ENCODE measurements around the gene PSMB2. TPM values are rescaled to one million over a fixed set of nuclear protein-coding genes. Genes with fewer than 3 reads are reported as not detected.

Gene PSMB2
- total RNA-seq, 1 donor from 2014 or later = 54.5 TPM

DNA sequence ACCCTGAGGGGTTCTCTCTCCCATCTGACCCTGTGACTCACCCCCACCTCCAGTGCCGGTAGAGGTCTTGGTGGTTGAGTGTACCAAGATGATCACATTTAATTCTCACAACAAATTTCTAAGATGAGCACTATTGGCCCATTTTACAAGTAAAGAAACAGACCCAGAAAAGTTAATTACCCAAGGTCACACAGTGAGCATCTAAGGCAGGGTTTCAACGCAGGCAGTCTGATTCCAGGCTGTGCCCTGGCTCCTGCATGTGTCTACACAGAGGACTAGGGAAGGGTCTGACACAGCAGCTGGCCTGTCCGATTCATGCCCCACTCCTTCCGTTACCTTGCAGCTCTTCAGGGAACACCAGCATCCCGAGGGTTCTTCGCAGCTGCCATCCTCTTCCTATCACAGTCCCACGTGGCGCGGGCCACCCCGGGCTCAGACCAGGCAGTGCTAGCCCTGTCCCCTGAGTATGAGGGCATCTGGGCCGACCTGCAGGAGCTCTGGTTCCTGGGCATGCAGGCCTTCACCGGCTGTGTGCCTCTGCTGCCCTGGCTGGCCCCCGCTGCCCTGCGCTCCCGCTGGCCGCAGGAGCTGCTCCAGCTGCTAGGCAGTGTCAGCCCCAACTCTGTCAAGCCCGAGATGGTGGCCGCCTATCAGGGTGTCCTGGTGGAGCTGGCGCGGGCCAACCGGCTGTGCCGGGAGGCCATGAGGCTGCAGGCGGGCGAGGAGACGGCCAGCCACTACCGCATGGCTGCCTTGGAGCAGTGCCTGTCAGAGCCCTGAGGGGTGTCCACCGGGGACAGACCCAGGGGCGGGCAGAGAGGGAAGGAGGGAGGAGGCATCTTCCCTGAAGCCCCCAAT is 76.2 kb downstream of the PSMB2 start:
- no peaks in the 10 kb centered on the region for H3K9me3 Mint-ChIP-seq
- intact Hi-C loops (cut with micrococcal nuclease) = loop anchor here (1.0 to 10.0 kb wide), 2 partner anchors 114 to 710 kb away; partner anchors contain the start of gene SMIM12
- H3K4me3 Mint-ChIP-seq = no peak overlapping the region
- no peak for DNase-seq
- H3K4me1 Mint-ChIP-seq = no peaks in the 10 kb centered on the region
- POLR2A ChIA-PET = interaction anchor here (1.0 kb wide), 1 partner anchor 114 kb away, joined by 3 read pairs; no protein-coding TSS in a partner anchor
- H3K36me3 Mint-ChIP-seq (ENCODE audit: low read depth) = peaks cover 20% of the 10 kb centered on the region
- CTCF ChIA-PET = interaction anchor here (0.6 to 5.9 kb wide), 14 partner anchors 9 to 218 kb away, joined by 3 to 101 read pairs (median 5); partner anchors contain the start of gene CLSPN
- H3K27ac Mint-ChIP-seq = no peak overlapping the region
- TF ChIP-seq, protein P1, sequence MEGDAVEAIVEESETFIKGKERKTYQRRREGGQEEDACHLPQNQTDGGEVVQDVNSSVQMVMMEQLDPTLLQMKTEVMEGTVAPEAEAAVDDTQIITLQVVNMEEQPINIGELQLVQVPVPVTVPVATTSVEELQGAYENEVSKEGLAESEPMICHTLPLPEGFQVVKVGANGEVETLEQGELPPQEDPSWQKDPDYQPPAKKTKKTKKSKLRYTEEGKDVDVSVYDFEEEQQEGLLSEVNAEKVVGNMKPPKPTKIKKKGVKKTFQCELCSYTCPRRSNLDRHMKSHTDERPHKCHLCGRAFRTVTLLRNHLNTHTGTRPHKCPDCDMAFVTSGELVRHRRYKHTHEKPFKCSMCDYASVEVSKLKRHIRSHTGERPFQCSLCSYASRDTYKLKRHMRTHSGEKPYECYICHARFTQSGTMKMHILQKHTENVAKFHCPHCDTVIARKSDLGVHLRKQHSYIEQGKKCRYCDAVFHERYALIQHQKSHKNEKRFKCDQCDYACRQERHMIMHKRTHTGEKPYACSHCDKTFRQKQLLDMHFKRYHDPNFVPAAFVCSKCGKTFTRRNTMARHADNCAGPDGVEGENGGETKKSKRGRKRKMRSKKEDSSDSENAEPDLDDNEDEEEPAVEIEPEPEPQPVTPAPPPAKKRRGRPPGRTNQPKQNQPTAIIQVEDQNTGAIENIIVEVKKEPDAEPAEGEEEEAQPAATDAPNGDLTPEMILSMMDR (IDR thresholded peaks at IDR 0.05) = no peak
- no peaks in the 10 kb centered on the region for H3K27me3 Mint-ChIP-seq
- ATAC-seq (ENCODE audit: low read depth) = no peak

DNA sequence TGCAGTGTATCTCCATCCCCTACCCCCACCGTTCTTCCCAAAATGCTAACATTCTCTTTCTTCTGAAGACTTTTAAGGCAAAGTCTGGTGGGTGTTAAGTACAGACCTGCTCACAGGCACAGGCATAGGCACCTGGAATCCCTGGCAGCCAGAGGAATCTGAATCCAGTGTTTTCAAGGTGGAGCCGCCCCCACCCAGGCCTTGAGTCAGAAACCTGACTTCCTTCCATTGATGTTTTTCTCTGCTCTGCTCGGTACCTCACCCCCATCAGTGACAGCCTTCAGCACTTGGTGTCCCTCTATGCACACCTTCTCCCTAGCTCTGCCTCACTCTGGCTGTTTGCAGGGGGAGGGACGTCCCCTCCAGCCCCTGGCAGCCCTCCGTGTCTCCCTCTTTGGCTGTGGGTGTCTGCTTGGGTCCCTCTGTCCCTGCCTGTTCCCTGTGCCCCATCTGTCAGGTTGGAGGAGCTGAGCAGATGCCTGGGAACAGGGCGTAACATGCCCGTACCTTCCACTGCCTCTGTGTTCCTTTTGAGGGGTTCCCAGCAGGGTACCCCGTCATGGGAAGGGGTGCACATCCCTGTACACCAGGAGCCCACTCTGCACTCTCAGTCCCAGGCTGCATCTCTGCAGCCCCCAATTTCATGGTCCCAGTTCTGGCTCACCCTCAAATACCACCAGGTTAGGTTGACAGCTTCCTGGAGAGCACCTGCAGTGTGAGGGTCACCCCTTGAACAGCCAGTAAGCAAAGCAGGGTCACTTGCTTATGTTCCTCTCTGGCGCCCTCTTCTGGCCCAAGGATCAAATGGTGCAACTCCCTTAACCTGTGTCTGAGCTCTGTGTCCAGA is 77.1 kb downstream of the PSMB2 start:
- Mint-ChIP-seq H3K27me3 (no peaks in the 10 kb centered on the region), H3K9me3 (no peaks in the 10 kb centered on the region), H3K27ac (no peak overlapping the region), H3K4me3 (no peak overlapping the region), H3K4me1 (peaks cover 4% of the 10 kb centered on the region), H3K36me3 (ENCODE audit: low read depth) (peaks cover 20% of the 10 kb centered on the region)
- ChIA-PET CTCF (interaction anchor here (0.6 to 5.9 kb wide), 14 partner anchors 8 to 219 kb away, joined by 3 to 101 read pairs (median 5); partner anchors contain the start of gene CLSPN), POLR2A (interaction anchor here (1.0 kb wide), 1 partner anchor 113 kb away, joined by 3 read pairs; no protein-coding TSS in a partner anchor)
- intact Hi-C loops (cut with micrococcal nuclease) = loop anchor here (1.0 to 10.0 kb wide), 2 partner anchors 113 to 709 kb away; partner anchors contain the start of gene SMIM12
- DNase-seq (peak; percentile 60), ATAC-seq (ENCODE audit: low read depth) (peak; percentile 82)
- TF ChIP-seq, protein P1 (IDR thresholded peaks at IDR 0.05) = peak; percentile 55

DNA sequence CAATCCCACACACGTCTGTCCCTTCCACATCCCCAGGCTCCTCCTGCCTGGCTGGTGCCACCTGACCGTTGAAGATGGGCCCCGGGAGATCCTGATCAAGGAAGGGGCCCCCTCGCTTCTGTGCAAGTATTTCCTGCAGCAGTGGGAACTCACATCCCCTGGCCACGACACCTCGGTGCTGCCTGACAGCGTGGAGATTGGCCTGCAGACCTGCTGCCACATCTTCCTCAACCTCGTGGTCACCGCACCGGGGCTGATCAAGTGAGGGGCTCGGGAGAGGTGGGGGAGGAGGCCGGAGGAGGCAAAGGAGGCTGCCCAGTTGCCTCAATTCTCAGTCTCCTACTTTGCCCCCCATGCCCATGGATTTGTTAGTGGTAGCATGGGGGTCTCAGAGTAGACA is 78.2 kb downstream of the PSMB2 start:
- CTCF ChIA-PET = interaction anchor here (1.9 kb wide), 1 partner anchor 152 kb away, joined by 12 read pairs; no protein-coding TSS in a partner anchor
- TF ChIP-seq, protein P1 (IDR thresholded peaks at IDR 0.05) = no peak
- no peak for DNase-seq
- H3K36me3 Mint-ChIP-seq (ENCODE audit: low read depth) = peaks cover 20% of the 10 kb centered on the region
- peaks cover 9% of the 10 kb centered on the region for H3K4me1 Mint-ChIP-seq
- H3K27ac Mint-ChIP-seq = no peak overlapping the region
- H3K27me3 Mint-ChIP-seq = no peaks in the 10 kb centered on the region
- no peak overlapping the region for H3K4me3 Mint-ChIP-seq
- H3K9me3 Mint-ChIP-seq = no peaks in the 10 kb centered on the region
- POLR2A ChIA-PET = no interaction called here
- intact Hi-C loops (cut with micrococcal nuclease) = loop anchor here (10.0 kb wide), 1 partner anchor 708 kb away; the partner anchor contains the start of gene SMIM12
- no peak for ATAC-seq (ENCODE audit: low read depth)

DNA sequence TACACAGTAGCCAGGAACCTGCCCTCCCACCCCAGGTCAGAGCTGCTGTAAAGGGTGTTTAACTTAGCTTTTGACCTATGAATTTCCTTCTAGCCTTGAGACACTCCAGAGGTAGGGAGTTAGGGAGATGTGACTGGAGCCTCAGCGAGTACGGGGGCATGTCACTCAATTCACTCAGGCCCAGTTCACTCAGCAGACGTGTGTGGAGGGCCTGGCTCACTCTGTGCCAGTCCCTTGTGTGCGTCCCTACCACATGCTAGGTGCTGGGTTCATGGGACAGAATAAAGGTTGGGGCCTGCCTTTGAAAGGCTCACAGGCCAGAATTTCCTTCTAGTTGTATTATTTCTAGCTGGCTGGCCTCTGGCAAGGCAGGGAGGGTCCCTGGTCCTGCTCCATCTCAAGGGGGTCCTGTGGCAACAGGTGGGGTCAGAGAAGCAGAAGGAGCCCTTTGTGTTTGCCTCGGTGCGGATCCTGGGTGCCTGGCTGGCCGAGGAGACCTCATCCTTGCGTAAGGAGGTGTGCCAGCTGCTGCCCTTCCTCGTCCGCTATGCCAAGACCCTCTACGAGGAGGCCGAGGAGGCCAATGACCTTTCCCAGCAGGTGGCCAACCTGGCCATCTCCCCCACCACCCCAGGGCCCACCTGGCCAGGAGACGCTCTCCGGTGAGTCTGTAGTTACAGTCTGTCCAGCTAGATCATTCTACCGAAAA is 79.2 kb downstream of the PSMB2 start:
- TF ChIP-seq, protein P1 (IDR thresholded peaks at IDR 0.05) = no peak
- peak overlapping the region; percentile 26 for H3K27ac Mint-ChIP-seq
- intact Hi-C loops (cut with micrococcal nuclease) = loop anchor here (10.0 kb wide), 1 partner anchor 707 kb away; the partner anchor contains the start of gene SMIM12
- H3K9me3 Mint-ChIP-seq = no peaks in the 10 kb centered on the region
- no peaks in the 10 kb centered on the region for H3K27me3 Mint-ChIP-seq
- ATAC-seq (ENCODE audit: low read depth) (no peak), DNase-seq (no peak)
- CTCF ChIA-PET = interaction anchor here (1.1 to 4.4 kb wide), 3 partner anchors 107 to 153 kb away, joined by 3 to 20 read pairs (median 12); no protein-coding TSS in a partner anchor
- H3K4me3 Mint-ChIP-seq = no peak overlapping the region
- peaks cover 22% of the 10 kb centered on the region for H3K36me3 Mint-ChIP-seq (ENCODE audit: low read depth)
- H3K4me1 Mint-ChIP-seq = peaks cover 11% of the 10 kb centered on the region
- POLR2A ChIA-PET = no interaction called here
